HG03139 (cell line): ENCODE results near the gene CD163.
"Not testable (repeated sequence)": the region's sequence is repeated elsewhere in the genome, so short reads cannot be mapped to it uniquely, and the experiment has no call there.

Experiments used
- ATAC-seq: cut with Tn5 transposase; IDR thresholded peaks from one replicate; pipeline ENCODE4 v1.9.1; 2021; ENCODE audit not compliant: unreplicated experiment

CD163 gene

DNA sequence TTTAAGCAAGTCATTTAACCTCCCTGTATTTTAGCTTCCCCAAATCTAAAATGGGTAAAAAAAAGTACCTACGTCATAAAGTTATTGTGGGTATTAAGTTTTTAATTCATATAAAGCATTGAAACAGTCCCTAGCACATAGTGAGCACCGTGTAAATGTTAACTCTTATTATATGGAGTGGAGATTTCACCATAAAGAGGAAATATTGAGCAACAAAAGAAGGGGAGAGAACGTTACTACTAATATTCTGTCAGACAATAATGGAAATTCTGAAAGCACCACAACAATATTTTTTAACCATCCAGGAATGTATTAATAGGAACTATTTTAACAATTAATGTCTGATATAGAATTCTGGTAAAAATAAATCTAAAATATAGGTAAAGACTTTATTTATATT lies 51.8 kb downstream of the CD163 start:
- ATAC-seq = no peak

GRCh38 chr12:7450667-7451066 lies 52.9 kb downstream of the CD163 start:
- ATAC-seq = no peak

GRCh38 chr12:7448099-7448498 lies 55.5 kb downstream of the CD163 start:
- no peak for ATAC-seq

DNA sequence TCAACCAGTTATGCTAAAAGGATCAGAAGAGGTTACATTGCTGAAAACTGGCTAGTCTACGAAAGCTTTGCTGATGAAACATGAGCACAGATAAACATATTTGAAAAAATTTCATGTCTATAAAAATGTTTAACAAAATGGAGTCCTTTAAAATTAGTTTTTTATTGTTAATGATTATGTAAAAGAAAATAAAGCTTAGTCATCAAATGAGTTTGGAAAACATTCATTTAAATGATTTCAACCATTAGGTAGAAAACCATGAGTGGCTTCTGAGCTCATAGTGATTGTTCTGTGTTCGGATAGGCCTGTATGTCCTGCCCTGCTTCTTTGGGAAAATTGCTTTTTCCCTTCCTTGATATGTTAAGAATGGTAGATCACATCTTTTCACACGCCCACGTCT lies 59.0 kb downstream of the CD163 start:
- ATAC-seq = no peak

DNA sequence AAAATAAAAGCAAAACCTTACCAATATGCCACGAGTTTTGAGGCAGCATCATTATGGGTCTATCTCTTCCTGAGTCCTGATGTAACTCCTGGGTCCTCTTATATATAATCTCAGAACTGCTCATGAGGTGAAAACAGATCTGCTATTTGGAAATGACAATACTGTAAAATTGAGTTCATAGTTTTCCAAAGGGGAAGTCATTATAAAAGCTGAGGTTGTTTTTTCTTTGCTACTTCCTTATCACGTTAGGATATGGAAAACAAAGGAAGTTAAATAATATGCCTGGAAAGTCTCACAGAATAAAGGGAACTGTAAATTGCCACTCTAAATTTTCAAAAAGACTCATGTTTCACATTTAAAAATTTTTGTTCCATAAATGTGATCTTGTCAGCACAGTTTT lies 59.5 kb downstream of the CD163 start, which contains the start of gene CD163L1:
Gene CD163L1, minus strand, starts transcription at position 78 of the 400 bp plus-strand sequence. Its CDS starts 26 bp downstream, at position 52.
- ATAC-seq = no peak

DNA sequence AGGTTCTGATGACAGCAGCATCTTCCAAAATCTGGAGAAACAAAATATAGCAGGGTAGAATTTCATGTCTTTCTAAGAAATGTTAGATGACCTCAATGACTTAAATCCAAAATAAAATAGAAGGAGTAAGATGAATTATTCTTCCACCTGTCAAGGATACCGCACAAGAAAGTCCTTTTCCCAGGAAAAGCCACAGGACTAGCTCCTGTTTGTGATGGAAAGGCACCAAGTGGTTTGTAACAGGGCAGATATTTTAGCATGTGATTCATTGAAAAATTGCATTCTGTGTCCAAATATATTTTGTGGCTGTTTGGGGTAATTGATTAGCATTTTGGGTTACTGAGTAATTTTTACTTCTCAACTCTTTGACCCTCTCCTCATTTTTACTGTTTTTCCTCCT lies 62.4 kb downstream of the CD163 start:
- ATAC-seq = no peak

GRCh38 chr12:7439579-7440505 lies 63.7 kb downstream of the CD163 start:
- ATAC-seq = no peak

GRCh38 chr12:7438291-7438995 lies 65.1 kb downstream of the CD163 start:
- not testable (repeated sequence) for ATAC-seq

DNA sequence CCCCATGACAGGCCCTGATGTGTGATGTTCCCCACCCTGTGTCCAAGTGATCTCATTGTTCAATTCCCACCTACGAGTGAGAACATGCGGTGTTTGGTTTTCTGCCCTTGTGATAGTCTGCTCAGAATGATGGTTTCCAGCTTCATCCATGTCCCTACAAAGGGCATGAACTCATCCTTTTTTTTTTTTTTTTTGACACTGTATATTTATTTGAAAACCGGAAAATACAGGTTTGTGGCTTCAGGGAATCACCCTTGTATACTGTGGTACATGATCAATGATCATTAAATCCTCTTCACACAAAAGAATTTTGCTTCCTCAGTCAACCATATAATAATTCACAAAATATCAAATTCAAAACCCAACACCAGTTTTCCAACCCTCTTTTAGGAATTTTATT lies 66.1 kb downstream of the CD163 start:
- ATAC-seq = not testable (repeated sequence)

- no peak for ATAC-seq
Observed at GRCh38 chr12:7434670-7435069, 68.9 kb downstream of the CD163 start.

DNA sequence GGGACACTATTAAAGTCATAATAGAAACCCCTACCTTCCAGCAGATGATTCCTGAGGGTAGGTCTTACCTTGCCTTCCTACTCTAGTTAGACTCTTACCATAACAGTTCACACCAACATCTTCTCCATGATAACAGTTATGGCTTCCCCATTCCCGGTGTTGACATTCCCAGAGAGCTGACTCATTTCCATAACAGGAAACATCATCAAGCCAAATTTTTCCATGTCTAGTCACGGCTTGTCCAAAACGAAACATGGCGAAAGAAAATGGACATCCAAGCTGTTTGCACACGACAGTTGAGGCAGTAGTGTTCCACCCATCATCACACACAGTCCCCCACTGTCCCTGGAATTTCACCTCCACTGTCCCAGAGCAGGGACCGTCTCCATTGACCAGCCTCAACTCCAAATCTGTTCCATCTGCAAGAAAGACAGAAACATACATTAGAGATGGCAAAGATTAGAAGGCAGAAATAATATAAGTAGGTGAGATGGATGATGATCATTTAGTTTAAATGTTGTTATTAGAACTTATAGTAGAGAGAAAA lies 70.2 kb downstream of the CD163 start:
- ATAC-seq = no peak

GRCh38 chr12:7431993-7432685 lies 71.4 kb downstream of the CD163 start:
- no peak for ATAC-seq
